Vagina (tissue), 2 donors: ENCODE results near the gene SMAD6. TPM values are rescaled to one million over a fixed set of nuclear protein-coding genes. Genes with fewer than 3 reads are reported as not detected.
A peak's percentile ranks its signal among the peaks of the same experiment; 100 is the strongest.

Source experiments
- DNase-seq, 2 donors: peaks; one replicate each; pipeline ENCODE4 v3.0.0-alpha.2; 2017; ENCODE audit errors: extremely low spot score in 2 of 2
- H3K27ac ChIP-seq: fragments of 200-600 bp; sonication (generic); one replicate; pipeline ENCODE4 v1.5.1; 2019
- H3K27me3 ChIP-seq: fragments of 200-600 bp; sonication (generic); one replicate; pipeline ENCODE4 v1.5.1; 2019
- H3K36me3 ChIP-seq, 2 donors: fragments of 200-600 bp; sonication (generic); one replicate each; pipeline ENCODE4 v1.5.1; 2017 to 2019
- H3K4me1 ChIP-seq: fragments of 200-600 bp; sonication (generic); one replicate; pipeline ENCODE4 v1.5.1; 2019
- H3K4me3 ChIP-seq, 2 donors: fragments of 200-600 bp; sonication (generic); 1 replicate in 1 of 2; 2 replicates in 1 of 2; pipeline ENCODE4 v1.5.1; 2016 to 2019
- H3K9me3 ChIP-seq: fragments of 200-600 bp; sonication (generic); one replicate; pipeline ENCODE4 v1.5.1; 2019
- CTCF ChIP-seq, 3 experiments: fragments of 450-650 bp in 2 of 3; fragments of 200-600 bp in 1 of 3; sonication (generic) in 1 of 3; IDR thresholded peaks; one replicate each; pipeline ENCODE4 v1.5.1; 2017 to 2019; ENCODE audit warnings: antibody characterized with exemption in 3 of 3, mild to moderate bottlenecking in 2 of 3, moderate library complexity in 2 of 3
- POLR2A ChIP-seq, 2 donors: fragments of 450-650 bp; IDR thresholded peaks; one replicate each; pipeline ENCODE4 v1.6.1; 2017; ENCODE audit warnings: antibody characterized with exemption in 2 of 2, mild to moderate bottlenecking in 2 of 2, moderate library complexity in 2 of 2
- POLR2AphosphoS5 ChIP-seq, 2 donors: sonication (generic); formaldehyde crosslinking; IDR thresholded peaks; one replicate each; pipeline ENCODE4 v1.9.0; 2017; ENCODE audit warnings: antibody characterized with exemption in 2 of 2, mild to moderate bottlenecking in 2 of 2, low read depth in 1 of 2; ENCODE audit not compliant: insufficient read depth in 1 of 2
- intact Hi-C: fragments of 100-400 bp; cut with DNase I; formaldehyde crosslinking; loops from one replicate; pipeline ENCODE4 v1.15.1; 2023
- total RNA-seq: library from RNA; depleted of rRNA; stranded (reverse); fragments of >200 nt; gene quantifications from one replicate; pipeline ENCODE4 v1.2.3, GENCODE V29; 2016

SMAD6 gene
- total RNA-seq, 1 donor from 2014 or later, result 28.5 TPM

- H3K9me3 ChIP-seq, result no peaks in the 10 kb centered on the region
- peak overlapping the region; percentile 88 for H3K27ac ChIP-seq
- H3K27me3 ChIP-seq, result no peaks in the 10 kb centered on the region
- H3K4me1 ChIP-seq, result peaks cover 51% of the 10 kb centered on the region
- no peaks in the 10 kb centered on the region for H3K36me3 ChIP-seq
- intact Hi-C loops, result no loop called here
- no peak for TF ChIP-seq CTCF (IDR thresholded peaks at IDR 0.05)
- no peak for TF ChIP-seq POLR2AphosphoS5 (IDR thresholded peaks at IDR 0.05; ENCODE audit: insufficient read depth in 1 of 2, low read depth in 1 of 2)
- TF ChIP-seq POLR2A (IDR thresholded peaks at IDR 0.05), result no peak
- DNase-seq, result no peak
- no peak overlapping the region for H3K4me3 ChIP-seq
Observed at GRCh38 chr15:66803749-66804148, 101.7 kb downstream of the SMAD6 start.

- no peak for DNase-seq
- no peaks in the 10 kb centered on the region for H3K9me3 ChIP-seq
- no peak overlapping the region for H3K4me3 ChIP-seq
- TF ChIP-seq POLR2A (IDR thresholded peaks at IDR 0.05) (no peak), CTCF (IDR thresholded peaks at IDR 0.05) (no peak), POLR2AphosphoS5 (IDR thresholded peaks at IDR 0.05; ENCODE audit: insufficient read depth in 1 of 2, low read depth in 1 of 2) (no peak)
- intact Hi-C loops, result no loop called here
- no peaks in the 10 kb centered on the region for H3K36me3 ChIP-seq
- no peaks in the 10 kb centered on the region for H3K27me3 ChIP-seq
- H3K27ac ChIP-seq, result peak overlapping the region; percentile 88
- H3K4me1 ChIP-seq, result peaks cover 51% of the 10 kb centered on the region
Observed at GRCh38 chr15:66805202-66805885, 103.3 kb downstream of the SMAD6 start.

GRCh38 chr15:66808181-66808824 lies 106.3 kb downstream of the SMAD6 start:
- no peaks in the 10 kb centered on the region for H3K27me3 ChIP-seq
- no peaks in the 10 kb centered on the region for H3K36me3 ChIP-seq
- no peak overlapping the region for H3K27ac ChIP-seq
- H3K9me3 ChIP-seq, result no peaks in the 10 kb centered on the region
- intact Hi-C loops, result no loop called here
- TF ChIP-seq CTCF (IDR thresholded peaks at IDR 0.05) (no peak), POLR2AphosphoS5 (IDR thresholded peaks at IDR 0.05; ENCODE audit: insufficient read depth in 1 of 2, low read depth in 1 of 2) (no peak), POLR2A (IDR thresholded peaks at IDR 0.05) (no peak)
- H3K4me1 ChIP-seq, result peaks cover 24% of the 10 kb centered on the region
- DNase-seq, result no peak
- no peak overlapping the region for H3K4me3 ChIP-seq

GRCh38 chr15:66809664-66810063 lies 107.6 kb downstream of the SMAD6 start:
- no peak overlapping the region for H3K4me3 ChIP-seq
- H3K9me3 ChIP-seq, result no peaks in the 10 kb centered on the region
- no peaks in the 10 kb centered on the region for H3K36me3 ChIP-seq
- H3K4me1 ChIP-seq, result peaks cover 11% of the 10 kb centered on the region
- DNase-seq, result no peak
- H3K27me3 ChIP-seq, result no peaks in the 10 kb centered on the region
- intact Hi-C loops, result no loop called here
- H3K27ac ChIP-seq, result no peak overlapping the region
- no peak for TF ChIP-seq POLR2A (IDR thresholded peaks at IDR 0.05)
- no peak for TF ChIP-seq CTCF (IDR thresholded peaks at IDR 0.05)
- TF ChIP-seq POLR2AphosphoS5 (IDR thresholded peaks at IDR 0.05; ENCODE audit: insufficient read depth in 1 of 2, low read depth in 1 of 2), result no peak

GRCh38 chr15:66815318-66815717 lies 113.3 kb downstream of the SMAD6 start:
- intact Hi-C loops, result no loop called here
- TF ChIP-seq POLR2A (IDR thresholded peaks at IDR 0.05) (no peak), CTCF (IDR thresholded peaks at IDR 0.05) (no peak), POLR2AphosphoS5 (IDR thresholded peaks at IDR 0.05; ENCODE audit: insufficient read depth in 1 of 2, low read depth in 1 of 2) (no peak)

More at GRCh38 chr15:66815318-66815717, 113.3 kb downstream of the SMAD6 start:
- Histone ChIP-seq H3K27ac (no peak overlapping the region), H3K36me3 (no peaks in the 10 kb centered on the region), H3K27me3 (no peaks in the 10 kb centered on the region), H3K9me3 (no peaks in the 10 kb centered on the region), H3K4me3 (no peak overlapping the region), H3K4me1 (no peaks in the 10 kb centered on the region)
- no peak for DNase-seq
